Endothelial cell of umbilical vein (primary cell): Measurements from ENCODE around the gene PPM1N.

Experiments
- CTCF ChIP-seq, 2 donors: IDR thresholded peaks; 1 replicate in 1 of 2; 2 replicates in 1 of 2; pipeline ENCODE4 v1.5.1; 2011; ENCODE audit warnings: low read length in 2 of 2, mild to moderate bottlenecking in 2 of 2, moderate library complexity in 2 of 2, control low read depth in 1 of 2, inconsistent platforms in 1 of 2, low read depth in 1 of 2; ENCODE audit not compliant: insufficient read depth in 1 of 2; ENCODE audit errors: extremely low read depth in 1 of 2
- EZH2 ChIP-seq: IDR thresholded peaks from 2 replicates; pipeline ENCODE4 v1.6.1; 2012; ENCODE audit warnings: borderline replicate concordance, low read depth, mild to moderate bottlenecking, moderate library complexity, low read length, inconsistent platforms; ENCODE audit not compliant: severe bottlenecking
- FOS ChIP-seq: IDR thresholded peaks from 2 replicates; pipeline ENCODE4 v1.6.1; 2011; ENCODE audit warnings: mild to moderate bottlenecking, low read length, moderate library complexity, borderline replicate concordance; ENCODE audit not compliant: insufficient read depth
- GATA2 ChIP-seq: IDR thresholded peaks from 2 replicates; pipeline ENCODE4 v1.7.0; 2011; ENCODE audit warnings: low read depth, mild to moderate bottlenecking, moderate library complexity, mixed read lengths, low read length; ENCODE audit not compliant: insufficient read length, insufficient read depth
- JUN ChIP-seq: IDR thresholded peaks from 2 replicates; pipeline ENCODE4 v1.6.1; 2011; ENCODE audit warnings: borderline replicate concordance, low read depth; ENCODE audit not compliant: insufficient read length, insufficient read depth
- MAX ChIP-seq: IDR thresholded peaks from 2 replicates; pipeline ENCODE4 v1.6.1; 2011; ENCODE audit not compliant: insufficient read depth, insufficient read length
- MYC ChIP-seq: IDR thresholded peaks from one replicate; pipeline ENCODE4 v1.6.1; 2011; ENCODE audit warnings: mild to moderate bottlenecking, low read depth, low read length
- POLR2A ChIP-seq: IDR thresholded peaks from 2 replicates; pipeline ENCODE4 v1.6.1; 2012; ENCODE audit warnings: low read depth, mild to moderate bottlenecking, control low read depth, low read length
- POLR2AphosphoS5 ChIP-seq: IDR thresholded peaks from 2 replicates; pipeline ENCODE4 v1.6.1; 2012; ENCODE audit warnings: low read depth, mild to moderate bottlenecking, control low read depth, low read length, moderate library complexity; ENCODE audit not compliant: insufficient read depth

- TF ChIP-seq EZH2 (no peak), POLR2A (no peak), GATA2 (no peak), CTCF (IDR thresholded peaks at IDR 0.05; ENCODE audit: extremely low read depth in 1 of 2, insufficient read depth in 1 of 2, low read depth in 1 of 2, low read length in 2 of 2) (no peak), POLR2AphosphoS5 (no peak), MYC (no peak), JUN (no peak), MAX (no peak), FOS (peak; percentile 48)
Observed at GRCh38 chr19:45505151-45505995, 7.1 kb downstream of the PPM1N start.
